ENCODE results near the gene PLA2G12A.

The PLA2G12A gene

DNA sequence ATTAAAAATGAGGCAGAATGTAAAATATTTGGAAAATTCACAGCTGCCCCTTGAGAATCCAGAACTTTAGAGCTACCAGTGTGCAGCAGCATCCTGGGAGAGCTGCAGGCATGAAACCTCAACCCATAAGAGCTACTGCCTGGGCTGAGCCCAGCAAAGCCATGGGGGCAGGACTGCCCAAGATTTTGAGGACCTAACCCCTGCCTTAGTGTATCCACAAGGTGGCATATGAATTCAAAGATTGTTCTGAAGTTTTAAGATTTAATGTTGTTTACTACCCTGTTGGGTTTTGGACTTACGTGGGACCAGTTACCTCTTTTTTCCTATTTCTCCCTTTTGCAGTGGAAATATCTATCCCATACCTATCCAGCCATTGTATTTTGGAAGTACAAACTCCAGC lies 53.0 kb downstream of the PLA2G12A start:
- DNase-seq (ENCODE audit: low spot score), result no peak

DNA sequence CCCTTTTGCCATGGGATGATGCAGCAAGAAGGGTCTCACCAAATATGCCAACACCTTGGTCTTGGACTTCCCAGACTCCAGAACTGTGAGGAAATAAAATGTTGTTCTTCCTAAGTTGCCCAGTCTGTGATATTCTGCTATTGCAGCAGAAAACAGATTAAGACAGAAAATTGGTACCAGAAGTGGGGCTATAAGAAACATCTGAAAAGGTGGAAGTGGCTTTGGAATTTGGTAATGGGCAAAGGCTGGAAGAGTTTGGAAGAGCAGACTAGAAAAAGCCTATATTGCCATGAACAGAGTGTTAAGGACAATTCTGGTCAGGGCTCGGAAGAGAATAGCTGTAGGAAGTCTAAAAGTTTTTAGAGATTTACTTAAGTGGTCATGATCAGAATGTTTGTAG lies 54.0 kb downstream of the PLA2G12A start:
- DNase-seq (ENCODE audit: low spot score), result no peak

DNA sequence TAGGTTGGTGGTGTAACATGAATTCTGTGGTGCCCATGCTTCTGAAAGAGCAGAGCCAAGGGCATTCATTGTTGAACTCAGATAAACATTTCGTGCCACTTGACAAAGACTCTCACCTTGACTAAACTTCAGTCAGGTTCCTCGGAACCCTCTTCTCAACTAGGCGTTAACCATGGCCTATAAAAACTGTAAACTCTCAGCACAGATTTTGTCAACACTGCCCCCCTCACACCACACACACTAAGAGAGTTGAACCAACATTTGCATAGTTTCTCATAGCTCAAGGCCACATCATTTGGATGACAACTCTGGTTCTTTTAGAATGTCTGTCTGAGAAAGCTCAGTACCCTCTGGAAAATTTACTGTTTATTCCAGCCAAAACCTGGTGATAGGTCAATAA lies 54.7 kb downstream of the PLA2G12A start:
- DNase-seq (ENCODE audit: low spot score), result no peak

- DNase-seq (ENCODE audit: low spot score), result no peak
These were observed 56.6 kb downstream of the PLA2G12A start for GRCh38 chr4:109673303-109673702.

GRCh38 chr4:109672169-109672930 lies 57.5 kb downstream of the PLA2G12A start:
- DNase-seq (ENCODE audit: low spot score), result no peak

DNA sequence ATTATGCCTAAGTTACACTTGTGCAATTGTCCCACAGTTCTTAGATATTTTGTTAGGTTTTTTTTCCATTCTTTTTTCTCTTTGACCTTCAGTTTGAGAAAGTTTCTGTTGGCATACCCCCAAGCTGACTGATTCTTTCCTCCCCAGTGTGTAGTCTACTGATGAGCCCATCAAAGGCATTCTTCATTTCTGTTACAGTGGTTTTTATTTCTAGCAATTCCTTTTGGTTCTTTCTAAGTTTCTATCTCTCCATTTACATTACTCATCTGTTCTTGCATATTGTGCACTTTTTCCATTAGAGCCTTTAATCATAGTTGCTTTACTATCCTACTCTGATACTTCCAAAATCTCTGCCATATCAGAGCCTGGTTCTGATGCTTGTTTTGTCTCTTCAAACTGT lies 58.5 kb downstream of the PLA2G12A start:
- no peak for DNase-seq (ENCODE audit: low spot score)

- no peak for DNase-seq (ENCODE audit: low spot score)
These were observed 63.9 kb downstream of the PLA2G12A start for GRCh38 chr4:109665783-109666485.

DNA sequence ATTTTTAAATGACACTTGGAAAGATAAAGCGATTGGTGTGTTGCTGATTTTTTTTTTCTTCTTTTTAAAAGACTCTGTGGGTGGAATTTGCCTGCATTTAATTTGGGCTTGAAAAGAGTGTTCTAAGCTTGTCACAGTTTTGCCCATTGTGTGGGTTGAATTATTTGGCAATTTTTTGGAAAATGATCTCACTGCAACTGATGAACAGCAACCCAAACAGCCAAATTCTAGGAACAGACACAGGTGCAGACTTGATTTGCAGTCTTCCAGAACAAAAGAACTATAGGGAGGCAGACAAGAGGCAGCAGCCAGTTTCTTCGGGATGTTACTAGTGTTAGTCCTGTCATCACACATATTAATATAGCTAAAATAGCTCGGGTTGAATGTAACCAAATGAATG lies 67.1 kb downstream of the PLA2G12A start:
- no peak for DNase-seq (ENCODE audit: low spot score)

DNA sequence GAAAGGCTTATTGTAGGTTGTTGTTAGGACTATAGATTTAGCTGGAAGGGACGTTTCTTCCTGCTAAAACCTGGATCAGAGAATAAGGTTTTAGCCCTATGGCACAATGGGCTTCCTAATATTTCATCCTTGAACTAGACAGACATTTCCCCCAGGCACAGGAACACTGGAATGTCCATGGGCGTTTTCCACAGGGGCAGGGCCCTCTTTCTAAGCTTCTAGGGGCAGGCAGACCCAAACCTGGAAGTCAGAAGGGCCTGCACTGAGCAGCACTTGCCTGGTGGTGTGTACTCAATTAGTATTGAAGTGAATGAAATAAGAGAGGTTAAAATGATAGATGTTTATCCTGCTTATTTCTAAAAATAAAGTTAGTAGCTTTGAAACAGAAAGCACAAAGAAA lies 67.8 kb downstream of the PLA2G12A start:
- DNase-seq (ENCODE audit: low spot score), result no peak
